Measurements from ENCODE around the gene WIPI1. TPM values are rescaled to one million over a fixed set of nuclear protein-coding genes. Genes with fewer than 3 reads are reported as not detected.

WIPI1 gene
- polyA plus RNA-seq, 1 donor (not counting 4 experiments of a cell fraction or from before 2014, with no cell fraction given): 49.4 TPM

- dilution Hi-C loops (cut with MboI; ENCODE audit: extremely low pct_ligation_motif_present, low sequenced_read_pairs): no loop called here
- no peaks in the 10 kb centered on the region for H3K9me1 ChIP-seq (ENCODE audit: control insufficient read depth, extremely low read depth, insufficient read depth, low read length)
- H3K4me2 ChIP-seq (ENCODE audit: control insufficient read depth, extremely low read depth, insufficient read depth, low read depth, low read length): no peak overlapping the region
- H4K20me1 ChIP-seq (ENCODE audit: control insufficient read depth, extremely low read depth, insufficient read depth, low read length): no peaks in the 10 kb centered on the region
- no peaks in the 10 kb centered on the region for H3K9me3 ChIP-seq (ENCODE audit: control insufficient read depth, low read depth, low read length)
- H3K4me3 ChIP-seq (ENCODE audit: control insufficient read depth in 2 of 3, extremely low read depth in 1 of 3, insufficient read depth in 2 of 3, low read depth in 1 of 3, low read length in 3 of 3): no peak overlapping the region
- TF ChIP-seq EZH2 (IDR thresholded peaks at IDR 0.05; ENCODE audit: low read length) (no peak), CTCF (optimal IDR thresholded peaks at IDR 0.05 in 1 of 3, IDR thresholded peaks at IDR 0.05 in 1 of 3, conservative IDR thresholded peaks at IDR 0.05 in 1 of 3; ENCODE audit: extremely low read depth in 1 of 3, insufficient read depth in 2 of 3, low read length in 3 of 3) (no peak)
- FAIRE-seq: no peak
- H3K36me3 ChIP-seq (ENCODE audit: control insufficient read depth in 2 of 2, extremely low read depth in 1 of 2, insufficient read depth in 2 of 2, low read length in 2 of 2): no peaks in the 10 kb centered on the region
- H3K4me1 ChIP-seq (ENCODE audit: control insufficient read depth, extremely low read depth, insufficient read depth, low read length): no peaks in the 10 kb centered on the region
- no peaks in the 10 kb centered on the region for H3K79me2 ChIP-seq (ENCODE audit: control insufficient read depth, insufficient read depth, low read length)
- no peak for DNase-seq (ENCODE audit: low read depth, low spot score)
- H3K9ac ChIP-seq (ENCODE audit: control insufficient read depth, extremely low read depth, insufficient read depth, low read length): no peak overlapping the region
- H2AFZ ChIP-seq (ENCODE audit: control insufficient read depth, low read length): no peak overlapping the region
- H3K27me3 ChIP-seq (ENCODE audit: control insufficient read depth, extremely low read depth, insufficient read depth, low read length): peaks cover 5% of the 10 kb centered on the region
- H3K27ac ChIP-seq (ENCODE audit: control insufficient read depth, insufficient read depth, low read length): no peak overlapping the region
Observed at GRCh38 chr17:68381076-68381900, 76.0 kb downstream of the WIPI1 start.

- DNase-seq (ENCODE audit: low read depth, low spot score): no peak
- Histone ChIP-seq H3K79me2 (ENCODE audit: control insufficient read depth, insufficient read depth, low read length) (no peaks in the 10 kb centered on the region), H4K20me1 (ENCODE audit: control insufficient read depth, extremely low read depth, insufficient read depth, low read length) (no peaks in the 10 kb centered on the region), H3K36me3 (ENCODE audit: control insufficient read depth in 2 of 2, extremely low read depth in 1 of 2, insufficient read depth in 2 of 2, low read length in 2 of 2) (no peaks in the 10 kb centered on the region), H3K4me2 (ENCODE audit: control insufficient read depth, extremely low read depth, insufficient read depth, low read depth, low read length) (no peak overlapping the region), H3K9me3 (ENCODE audit: control insufficient read depth, low read depth, low read length) (no peaks in the 10 kb centered on the region), H3K9me1 (ENCODE audit: control insufficient read depth, extremely low read depth, insufficient read depth, low read length) (no peaks in the 10 kb centered on the region), H3K27ac (ENCODE audit: control insufficient read depth, insufficient read depth, low read length) (no peak overlapping the region), H2AFZ (ENCODE audit: control insufficient read depth, low read length) (no peak overlapping the region), H3K9ac (ENCODE audit: control insufficient read depth, extremely low read depth, insufficient read depth, low read length) (no peak overlapping the region), H3K4me3 (ENCODE audit: control insufficient read depth in 2 of 3, extremely low read depth in 1 of 3, insufficient read depth in 2 of 3, low read depth in 1 of 3, low read length in 3 of 3) (no peak overlapping the region), H3K27me3 (ENCODE audit: control insufficient read depth, extremely low read depth, insufficient read depth, low read length) (peaks cover 5% of the 10 kb centered on the region), H3K4me1 (ENCODE audit: control insufficient read depth, extremely low read depth, insufficient read depth, low read length) (no peaks in the 10 kb centered on the region)
- no peak for FAIRE-seq
- dilution Hi-C loops (cut with MboI; ENCODE audit: extremely low pct_ligation_motif_present, low sequenced_read_pairs): no loop called here
- no peak for TF ChIP-seq CTCF (optimal IDR thresholded peaks at IDR 0.05 in 1 of 3, IDR thresholded peaks at IDR 0.05 in 1 of 3, conservative IDR thresholded peaks at IDR 0.05 in 1 of 3; ENCODE audit: extremely low read depth in 1 of 3, insufficient read depth in 2 of 3, low read length in 3 of 3)
- TF ChIP-seq EZH2 (IDR thresholded peaks at IDR 0.05; ENCODE audit: low read length): no peak
Observed at GRCh38 chr17:68379692-68380677, 77.3 kb downstream of the WIPI1 start.

Data from keratinocyte (primary cell).